GM12874 (cell line): ENCODE measurements around the gene IGLL5.

Experiments used
- TF ChIP-seq, protein P1 (sequence below): IDR thresholded peaks from 2 replicates; pipeline ENCODE4 v1.5.1; 2011; ENCODE audit warnings: low read depth, mild to moderate bottlenecking, control low read depth, low read length, moderate library complexity; ENCODE audit not compliant: insufficient read depth

IGLL5 gene

GRCh38 chr22:22923379-22923778 is 35.8 kb downstream of the IGLL5 start:
- TF ChIP-seq, protein P1, sequence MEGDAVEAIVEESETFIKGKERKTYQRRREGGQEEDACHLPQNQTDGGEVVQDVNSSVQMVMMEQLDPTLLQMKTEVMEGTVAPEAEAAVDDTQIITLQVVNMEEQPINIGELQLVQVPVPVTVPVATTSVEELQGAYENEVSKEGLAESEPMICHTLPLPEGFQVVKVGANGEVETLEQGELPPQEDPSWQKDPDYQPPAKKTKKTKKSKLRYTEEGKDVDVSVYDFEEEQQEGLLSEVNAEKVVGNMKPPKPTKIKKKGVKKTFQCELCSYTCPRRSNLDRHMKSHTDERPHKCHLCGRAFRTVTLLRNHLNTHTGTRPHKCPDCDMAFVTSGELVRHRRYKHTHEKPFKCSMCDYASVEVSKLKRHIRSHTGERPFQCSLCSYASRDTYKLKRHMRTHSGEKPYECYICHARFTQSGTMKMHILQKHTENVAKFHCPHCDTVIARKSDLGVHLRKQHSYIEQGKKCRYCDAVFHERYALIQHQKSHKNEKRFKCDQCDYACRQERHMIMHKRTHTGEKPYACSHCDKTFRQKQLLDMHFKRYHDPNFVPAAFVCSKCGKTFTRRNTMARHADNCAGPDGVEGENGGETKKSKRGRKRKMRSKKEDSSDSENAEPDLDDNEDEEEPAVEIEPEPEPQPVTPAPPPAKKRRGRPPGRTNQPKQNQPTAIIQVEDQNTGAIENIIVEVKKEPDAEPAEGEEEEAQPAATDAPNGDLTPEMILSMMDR = no peak

- TF ChIP-seq, protein P1 = no peak
Measured at GRCh38 chr22:22923930-22924329, 36.3 kb downstream of the IGLL5 start.

- TF ChIP-seq, protein P1 = no peak
Measured at GRCh38 chr22:22924369-22925145, 36.9 kb downstream of the IGLL5 start.

DNA sequence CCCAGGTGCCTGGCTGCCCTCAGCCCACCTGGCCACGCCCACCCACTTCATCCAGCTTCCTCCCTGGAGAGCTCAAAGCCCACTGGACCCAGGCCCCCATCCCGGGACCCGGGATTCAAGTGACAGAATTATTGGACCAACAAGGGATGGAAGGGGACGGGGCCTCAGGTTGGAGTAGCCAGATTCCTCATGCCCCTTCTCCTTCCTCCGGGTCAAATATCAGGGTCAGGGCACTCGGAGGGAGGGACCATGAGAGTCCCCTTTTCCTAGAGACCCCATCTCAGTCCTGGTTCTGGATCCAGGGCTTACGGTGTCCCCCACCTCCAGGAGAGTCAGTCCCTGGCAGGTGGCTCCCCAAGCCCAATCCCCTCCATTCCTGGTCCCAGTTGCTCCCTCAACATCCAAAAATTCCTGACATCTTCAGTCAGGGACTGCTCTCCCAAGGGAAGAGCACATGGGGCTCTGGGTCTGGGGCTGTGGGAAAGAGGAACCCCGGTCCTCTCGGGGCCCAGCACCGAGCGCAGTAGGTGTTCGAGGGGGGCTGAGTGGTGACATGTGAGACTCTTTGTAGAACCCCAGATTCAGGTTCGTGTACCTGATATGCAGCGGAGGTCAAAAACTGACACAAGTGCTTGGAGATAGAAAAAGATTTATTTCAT is 37.7 kb downstream of the IGLL5 start:
- TF ChIP-seq, protein P1 = no peak

DNA sequence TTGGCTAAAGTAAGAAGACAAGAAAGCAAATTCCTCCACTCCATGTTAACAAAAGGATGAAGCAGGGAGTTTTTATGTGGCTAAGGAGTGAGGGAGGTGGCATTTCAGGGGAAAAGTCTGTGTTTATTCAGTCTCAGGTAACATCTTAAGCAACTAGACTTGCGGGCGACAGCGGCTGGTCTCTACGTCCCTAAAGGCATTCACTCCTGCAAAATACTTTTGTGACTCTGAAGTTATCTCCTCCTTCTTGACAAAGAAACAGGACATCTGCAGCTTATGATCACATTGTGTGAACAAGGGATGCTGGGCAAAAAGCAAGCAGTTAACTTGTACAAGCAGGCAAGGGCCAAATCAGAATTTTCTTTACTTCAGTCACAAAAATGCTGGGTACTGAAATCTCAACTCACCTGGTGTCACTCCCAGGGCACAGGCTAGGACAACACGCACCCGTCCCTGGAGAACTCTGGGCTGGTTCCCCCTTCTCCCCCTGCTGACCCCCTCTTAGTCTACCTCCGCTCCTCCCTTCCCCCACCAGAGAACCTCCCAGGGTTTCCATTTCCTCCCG is 38.3 kb downstream of the IGLL5 start:
- TF ChIP-seq, protein P1 = no peak

DNA sequence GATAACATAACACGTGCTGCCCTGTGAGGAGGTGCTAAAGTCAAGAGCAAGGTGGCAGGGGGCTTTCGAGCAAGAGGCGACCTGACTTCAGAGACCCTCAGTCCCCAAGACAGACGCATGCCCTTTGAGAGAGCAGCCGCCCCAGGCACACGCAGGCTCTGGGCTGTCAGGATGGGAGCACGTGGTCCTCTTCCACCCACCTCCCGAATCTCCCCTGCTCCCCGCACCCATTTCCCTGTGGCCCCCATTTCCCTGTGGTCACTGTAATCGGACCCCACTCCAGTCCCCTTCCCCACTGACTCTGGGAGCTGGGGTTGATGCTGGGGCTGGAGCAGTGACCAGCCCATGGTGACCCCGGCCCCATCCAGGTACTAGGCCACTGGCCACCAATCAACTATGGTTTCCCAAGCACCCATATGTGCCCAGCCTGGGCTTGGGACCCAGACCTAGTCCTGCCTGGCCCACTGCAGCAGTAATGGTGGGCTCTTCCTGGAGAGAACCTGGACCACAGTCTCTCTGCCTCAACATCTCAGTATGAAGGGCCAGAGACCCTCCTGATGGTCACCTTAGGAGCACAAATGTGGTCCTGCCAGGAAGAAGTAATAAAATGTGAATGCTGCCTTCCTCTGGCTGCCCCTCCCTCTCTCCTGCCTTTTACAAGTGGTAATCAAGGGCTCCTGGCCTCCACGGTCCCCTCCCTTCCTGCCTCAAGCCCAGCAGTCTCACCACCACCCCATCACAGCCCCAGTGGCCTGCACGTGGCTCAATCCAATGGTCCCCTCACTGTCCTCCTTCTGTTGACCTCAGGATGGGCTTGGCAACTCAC is 39.0 kb downstream of the IGLL5 start:
- TF ChIP-seq, protein P1 = no peak

DNA sequence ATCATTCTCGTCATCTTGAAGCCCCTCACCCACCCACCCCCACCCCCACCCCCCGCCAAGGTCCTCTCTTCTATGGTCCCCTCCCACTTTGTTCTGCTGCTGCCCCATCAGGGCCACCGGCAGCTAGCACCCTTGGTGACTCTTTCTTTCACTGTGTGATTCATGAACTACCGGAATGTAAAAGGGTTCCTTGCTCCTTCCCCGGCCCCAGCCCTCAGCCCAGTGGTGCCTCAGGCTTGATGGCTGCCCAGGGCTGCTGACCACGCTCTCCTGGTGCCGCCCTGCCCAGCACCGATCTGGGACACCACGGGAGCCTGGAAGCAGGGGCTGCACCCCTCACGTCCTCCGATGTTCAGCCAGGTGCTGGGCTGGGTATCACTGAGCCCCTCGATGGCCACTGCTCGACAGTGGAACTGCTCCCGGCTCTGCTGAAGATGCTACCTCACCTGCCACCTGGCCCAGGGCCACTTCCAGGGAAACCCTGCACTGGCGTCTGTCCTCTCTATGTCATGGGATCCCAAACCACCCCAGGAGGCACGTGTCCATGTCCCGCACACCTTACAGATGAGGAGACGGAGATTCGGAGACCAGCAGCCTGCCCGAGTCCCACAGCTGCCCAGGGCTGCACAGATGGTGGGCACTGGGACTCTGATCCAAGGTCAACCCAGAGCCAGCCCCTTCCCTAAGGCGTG is 39.7 kb downstream of the IGLL5 start:
- TF ChIP-seq, protein P1 = no peak
